ENCODE measurements around the gene GLIPR1L2.
"Not testable (repeated sequence)": the region's sequence is repeated elsewhere in the genome, so short reads cannot be mapped to it uniquely, and the experiment has no call there.

The GLIPR1L2 gene

GRCh38 chr12:75438059-75438754 lies 47.3 kb downstream of the GLIPR1L2 start:
- no peak for DNase-seq

GRCh38 chr12:75439048-75439447 lies 48.2 kb downstream of the GLIPR1L2 start:
- DNase-seq, result no peak

- DNase-seq, result no peak
These were observed 49.0 kb downstream of the GLIPR1L2 start for GRCh38 chr12:75439930-75440329.

- not testable (repeated sequence) for DNase-seq
These were observed 51.0 kb downstream of the GLIPR1L2 start for GRCh38 chr12:75441687-75442449.

GRCh38 chr12:75442454-75442853 lies 51.6 kb downstream of the GLIPR1L2 start:
- DNase-seq, result not testable (repeated sequence)

- DNase-seq, result no peak
These were observed 52.8 kb downstream of the GLIPR1L2 start for GRCh38 chr12:75443709-75444108.

- DNase-seq, result no peak
These were observed 53.7 kb downstream of the GLIPR1L2 start for GRCh38 chr12:75444429-75445136.

GRCh38 chr12:75445137-75445507 lies 54.2 kb downstream of the GLIPR1L2 start:
- DNase-seq, result not testable (repeated sequence)

GRCh38 chr12:75446857-75447256 lies 56.0 kb downstream of the GLIPR1L2 start:
- DNase-seq, result no peak

- no peak for DNase-seq
These were observed 57.0 kb downstream of the GLIPR1L2 start for GRCh38 chr12:75447691-75448393.

- DNase-seq, result no peak
These were observed 61.9 kb downstream of the GLIPR1L2 start for GRCh38 chr12:75452675-75453330.

- no peak for DNase-seq
These were observed 65.0 kb downstream of the GLIPR1L2 start for GRCh38 chr12:75455839-75456238.

- DNase-seq, result no peak
These were observed 66.3 kb downstream of the GLIPR1L2 start for GRCh38 chr12:75457191-75457590.

- DNase-seq, result not testable (repeated sequence)
These were observed 67.0 kb downstream of the GLIPR1L2 start for GRCh38 chr12:75457866-75458265.

GRCh38 chr12:75459755-75460154 lies 68.9 kb downstream of the GLIPR1L2 start:
- no peak for DNase-seq

GRCh38 chr12:75460204-75460603 lies 69.3 kb downstream of the GLIPR1L2 start:
- DNase-seq, result no peak

- no peak for DNase-seq
These were observed 81.3 kb downstream of the GLIPR1L2 start for GRCh38 chr12:75471902-75472890.

GRCh38 chr12:75474116-75474515 lies 83.2 kb downstream of the GLIPR1L2 start:
- no peak for DNase-seq

GRCh38 chr12:75476071-75476470 lies 85.2 kb downstream of the GLIPR1L2 start:
- DNase-seq, result no peak

GRCh38 chr12:75477137-75477536 lies 86.2 kb downstream of the GLIPR1L2 start:
- no peak for DNase-seq

GRCh38 chr12:75478116-75478794 lies 87.4 kb downstream of the GLIPR1L2 start:
- DNase-seq, result no peak

Data from NCI-H748 treated with DMSO at 0.1 percent for 48 hours (cell line).